Activated CD4-positive, alpha-beta T cell treated with anti-CD3 and anti-CD28 coated beads, Interleukin-2, amount 50 U/mL, for 4 hours (primary cell): ENCODE measurements around the gene CRABP2.

Source experiments
- DNase-seq, 2 experiments: peaks; one replicate each; pipeline ENCODE4 v3.0.0-alpha.2; 2020

The CRABP2 gene

GRCh38 chr1:156652992-156653355 lies 52.4 kb downstream of the CRABP2 start:
- DNase-seq, result no peak

GRCh38 chr1:156652131-156652991 lies 53.0 kb downstream of the CRABP2 start:
- no peak for DNase-seq
